NCI-H187 treated with DMSO at 0.1 percent for 48 hours (cell line): ENCODE data around the gene GNL1.
"Not testable (repeated sequence)": the region's sequence is repeated elsewhere in the genome, so short reads cannot be mapped to it uniquely, and the experiment has no call there.

Source experiments
- DNase-seq: peaks from one replicate; lab custom pipeline; 2025; lab: John Stamatoyannopoulos, UW

GNL1 gene

DNA sequence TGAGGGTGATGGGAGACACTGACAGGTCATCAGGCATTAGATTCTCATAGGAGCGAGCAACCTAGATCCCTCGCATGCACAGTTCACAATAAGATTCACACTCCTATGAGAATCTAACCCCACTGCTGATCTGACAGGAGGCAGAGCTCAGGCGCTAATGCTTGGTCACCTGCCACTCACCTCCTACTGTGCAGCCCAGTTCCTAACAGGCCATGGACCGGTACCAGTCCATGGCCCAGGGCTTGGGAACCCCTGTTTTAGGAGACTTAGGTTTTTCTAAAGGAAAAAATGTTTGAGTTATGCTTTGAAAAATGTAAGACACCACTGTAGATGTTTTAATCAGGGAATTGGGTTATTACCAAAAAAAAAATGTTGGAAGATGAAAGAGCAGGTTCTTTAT is 60.3 kb downstream of the GNL1 start:
- no peak for DNase-seq

DNA sequence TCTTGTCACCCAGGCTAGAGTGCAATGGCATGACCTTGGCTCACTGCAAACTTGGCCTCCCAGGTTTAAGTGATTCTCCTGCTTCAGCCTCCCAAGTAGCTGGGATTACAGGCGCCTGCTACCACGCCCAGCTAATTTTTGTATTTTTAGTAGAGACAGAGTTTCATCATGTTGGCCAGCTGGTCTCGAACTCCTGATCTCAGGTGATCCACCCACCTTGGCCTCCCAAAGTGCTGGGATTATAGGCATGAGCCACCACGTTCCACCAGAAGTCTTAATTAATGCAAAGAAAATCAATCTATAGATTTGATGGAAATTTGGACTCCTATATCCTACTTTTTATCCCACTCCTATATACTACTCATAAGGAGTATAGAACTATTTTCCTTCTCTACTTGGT is 61.2 kb downstream of the GNL1 start:
- DNase-seq = not testable (repeated sequence)

DNA sequence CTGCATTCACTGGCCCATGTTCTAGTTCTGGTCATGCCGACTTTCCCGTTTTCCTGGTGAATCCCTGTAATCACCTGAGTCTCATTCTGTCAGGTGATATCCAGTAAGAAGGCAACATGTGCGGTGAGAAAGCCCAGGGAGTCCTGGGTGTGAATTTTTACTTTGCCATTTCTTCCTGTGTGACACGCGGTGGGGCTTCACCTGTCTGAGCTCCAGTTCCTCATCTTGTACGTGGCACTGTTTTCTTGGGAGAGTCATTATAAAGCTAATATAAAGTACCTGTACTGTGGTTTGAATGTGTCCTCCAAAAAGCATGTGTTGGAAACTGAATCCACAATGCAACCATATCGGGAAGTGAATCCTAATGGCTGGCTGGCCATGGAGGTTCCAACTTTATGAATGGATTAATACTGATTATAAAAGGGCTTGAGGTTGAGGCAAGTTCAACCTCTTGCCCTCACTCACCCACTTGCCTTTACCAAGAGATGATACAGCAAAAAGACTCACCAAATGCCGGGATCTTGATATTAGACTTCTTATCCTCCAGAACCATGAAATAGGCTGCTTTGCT is 61.9 kb downstream of the GNL1 start:
- no peak for DNase-seq

DNA sequence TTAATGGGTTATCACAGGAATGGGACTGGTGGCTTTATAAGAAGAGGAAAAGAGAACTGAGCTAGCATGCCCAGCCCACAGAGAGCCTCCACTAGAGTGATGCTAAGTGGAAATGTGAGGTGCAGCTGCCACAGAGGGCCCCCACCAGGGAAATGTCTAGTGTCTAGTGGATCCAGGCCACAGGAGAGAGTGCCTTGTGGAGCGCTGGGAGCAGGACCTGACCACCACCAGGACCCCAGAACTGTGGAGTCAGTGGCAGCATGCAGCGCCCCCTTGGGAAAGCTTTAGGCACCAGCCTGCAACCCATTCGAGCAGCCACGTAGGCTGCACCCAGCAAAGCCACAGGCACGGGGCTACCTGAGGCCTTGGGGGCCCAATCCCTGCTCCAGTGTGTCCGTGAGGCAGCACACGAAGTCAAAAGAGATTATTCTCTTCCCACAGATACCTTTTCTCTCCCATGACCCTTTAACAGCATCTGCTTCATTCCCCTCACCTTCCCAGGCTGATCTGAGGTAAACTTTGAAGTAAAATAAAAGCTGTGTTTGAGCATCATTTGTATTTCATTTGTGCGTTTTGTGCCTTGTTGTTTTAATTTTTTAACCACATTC is 62.5 kb downstream of the GNL1 start:
- no peak for DNase-seq

DNA sequence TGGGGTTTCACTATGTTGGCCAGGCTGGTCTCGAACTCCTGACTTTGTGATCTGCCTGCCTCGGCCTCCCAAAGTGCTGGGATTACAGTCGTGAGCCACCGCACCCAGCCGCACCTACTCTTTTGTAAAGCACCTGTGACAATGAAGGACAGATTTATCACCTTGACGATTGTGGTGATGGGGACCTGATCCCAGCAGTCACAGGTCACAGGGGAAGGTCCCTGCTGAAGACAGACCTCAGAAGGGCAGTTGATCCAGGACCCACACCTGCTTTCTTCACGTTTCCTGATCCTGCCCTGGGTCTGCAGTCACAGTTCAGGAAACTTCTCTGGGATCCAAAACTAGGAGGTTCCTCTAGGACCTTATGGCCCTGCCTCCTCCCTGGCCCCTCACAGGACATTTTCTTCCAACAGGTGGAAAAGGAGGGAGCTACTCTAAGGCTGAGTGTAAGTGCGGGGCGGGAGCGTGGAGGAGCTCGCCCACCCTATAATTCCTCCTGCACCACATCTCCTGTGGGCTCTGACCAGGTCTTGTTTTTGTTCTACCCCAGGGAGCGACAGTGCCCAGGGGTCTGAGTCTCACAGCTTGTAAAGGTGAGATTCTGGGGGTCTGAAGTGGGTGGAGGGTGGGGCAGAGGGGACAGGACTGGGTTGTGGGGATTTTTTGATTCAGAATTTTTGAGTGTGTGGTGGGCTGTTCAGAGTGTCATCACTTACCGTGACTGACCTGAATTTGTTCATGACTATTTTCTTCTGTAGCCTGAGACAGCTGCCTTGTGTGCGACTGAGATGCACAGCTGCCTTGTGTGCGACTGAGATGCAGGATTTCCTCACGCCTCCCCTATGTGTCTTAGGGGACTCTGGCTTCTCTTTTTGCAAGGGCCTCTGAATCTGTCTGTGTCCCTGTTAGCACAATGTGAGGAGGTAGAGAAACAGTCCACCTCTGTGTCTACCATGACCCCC is 64.0 kb downstream of the GNL1 start:
- DNase-seq = no peak
